Neuronal stem cell (in vitro differentiated cells): ENCODE data around the gene CD276.

Source experiments
- DNase-seq: peaks from one replicate; pipeline ENCODE4 v3.0.0-alpha.2; 2013; ENCODE audit warnings: low spot score
- H2AFZ ChIP-seq: one replicate; pipeline ENCODE4 v1.6.1; 2013; ENCODE audit warnings: mild to moderate bottlenecking, low read length, inconsistent platforms
- H2AK5ac ChIP-seq: 2 replicates; pipeline ENCODE4 v1.6.1; 2013; ENCODE audit warnings: low read depth, mild to moderate bottlenecking, inconsistent platforms, low read length, moderate library complexity, mixed read lengths
- H2BK120ac ChIP-seq: 2 replicates; pipeline ENCODE4 v1.6.1; 2013; ENCODE audit warnings: low read depth, mild to moderate bottlenecking, inconsistent platforms, low read length, moderate library complexity, mixed read lengths
- H2BK12ac ChIP-seq: one replicate; pipeline ENCODE4 v1.6.1; 2013; ENCODE audit warnings: low read length, inconsistent platforms
- H2BK15ac ChIP-seq: 2 replicates; pipeline ENCODE4 v1.6.1; 2013; ENCODE audit warnings: mild to moderate bottlenecking, low read length, inconsistent platforms, mixed read lengths
- H2BK5ac ChIP-seq: one replicate; pipeline ENCODE4 v1.6.1; 2013; ENCODE audit warnings: inconsistent platforms, mild to moderate bottlenecking, low read length, moderate library complexity
- H3K14ac ChIP-seq: one replicate; pipeline ENCODE4 v1.6.1; 2013; ENCODE audit warnings: low read length, inconsistent platforms
- H3K18ac ChIP-seq: 2 replicates; pipeline ENCODE4 v1.6.1; 2013; ENCODE audit warnings: low read length, inconsistent platforms
- H3K23ac ChIP-seq: 2 replicates; pipeline ENCODE4 v1.6.1; 2013; ENCODE audit warnings: low read depth, mild to moderate bottlenecking, mixed read lengths, low read length, inconsistent platforms; ENCODE audit not compliant: poor library complexity
- H3K27ac ChIP-seq: replicated peaks from 3 replicates; pipeline ENCODE4 v1.5.1; 2013; ENCODE audit warnings: low read length, inconsistent platforms
- H3K27me3 ChIP-seq, 3 experiments: 2 replicates each; pipeline ENCODE4 v1.6.1; 2013; ENCODE audit warnings: low read length in 3 of 3, mild to moderate bottlenecking in 2 of 3, inconsistent platforms in 1 of 3, low read depth in 1 of 3, mixed read lengths in 1 of 3, moderate library complexity in 1 of 3; ENCODE audit not compliant: control insufficient read depth in 3 of 3, insufficient read depth in 3 of 3
- H3K36me3 ChIP-seq, 2 donors: replicated peaks in 1 of 2; 2 replicates each; pipeline ENCODE4 v1.6.1; 2013; ENCODE audit warnings: low read length in 2 of 2; ENCODE audit not compliant: control insufficient read depth in 2 of 2, insufficient read depth in 2 of 2
- H3K4ac ChIP-seq: 2 replicates; pipeline ENCODE4 v1.6.1; 2013; ENCODE audit warnings: inconsistent platforms, mild to moderate bottlenecking, low read length, moderate library complexity
- H3K4me1 ChIP-seq, 2 donors: 1 replicate in 1 of 2; 2 replicates in 1 of 2; pipeline ENCODE4 v1.6.1; 2013; ENCODE audit warnings: low read length in 2 of 2, low read depth in 1 of 2; ENCODE audit not compliant: control insufficient read depth in 2 of 2, insufficient read depth in 1 of 2
- H3K4me2 ChIP-seq: one replicate; pipeline ENCODE4 v1.6.1; 2013; ENCODE audit warnings: mild to moderate bottlenecking, low read length, inconsistent platforms; ENCODE audit not compliant: insufficient read depth, poor library complexity, severe bottlenecking
- H3K4me3 ChIP-seq, 2 donors: 2 replicates each; pipeline ENCODE4 v1.5.1; 2013; ENCODE audit warnings: low read length in 2 of 2, mild to moderate bottlenecking in 2 of 2, inconsistent platforms in 1 of 2, moderate library complexity in 1 of 2
- H3K79me1 ChIP-seq: one replicate; pipeline ENCODE4 v1.6.1; 2013; ENCODE audit warnings: low read depth, mild to moderate bottlenecking, inconsistent platforms, low read length, moderate library complexity
- H3K9ac ChIP-seq: one replicate; pipeline ENCODE4 v1.6.1; 2013; ENCODE audit warnings: mild to moderate bottlenecking, low read depth, low read length, inconsistent platforms; ENCODE audit not compliant: poor library complexity
- H3K9me3 ChIP-seq, 2 donors: replicated peaks in 1 of 2; 2 replicates each; pipeline versions ENCODE3 to v1.6.1; 2013; ENCODE audit warnings: low read length in 2 of 2, mild to moderate bottlenecking in 2 of 2, inconsistent platforms in 1 of 2, low read depth in 1 of 2, mixed read lengths in 1 of 2, moderate library complexity in 1 of 2; ENCODE audit not compliant: control insufficient read depth in 2 of 2, insufficient read depth in 1 of 2
- H4K8ac ChIP-seq: one replicate; pipeline ENCODE4 v1.6.1; 2013; ENCODE audit warnings: low read depth, mild to moderate bottlenecking, inconsistent platforms, low read length, moderate library complexity
- H4K91ac ChIP-seq: one replicate; pipeline ENCODE4 v1.6.1; 2013; ENCODE audit warnings: low read length, low read depth, mild to moderate bottlenecking, inconsistent platforms; ENCODE audit not compliant: poor library complexity
- WGBS, 2 donors: extraction: QIAGEN DNeasy Blood & Tissue Kit; methylation state at CpG; one replicate each; pipeline ENCODE4 v1.1.7; 2013; ENCODE audit warnings: missing lambda C conversion rate in 2 of 2, mixed read lengths in 1 of 2; ENCODE audit not compliant: insufficient read length in 2 of 2, insufficient replicate concordance in 1 of 2; ENCODE audit errors: extremely low coverage in 2 of 2; 5-methylcytosine and 5-hydroxymethylcytosine counted together

Gene CD276

DNA sequence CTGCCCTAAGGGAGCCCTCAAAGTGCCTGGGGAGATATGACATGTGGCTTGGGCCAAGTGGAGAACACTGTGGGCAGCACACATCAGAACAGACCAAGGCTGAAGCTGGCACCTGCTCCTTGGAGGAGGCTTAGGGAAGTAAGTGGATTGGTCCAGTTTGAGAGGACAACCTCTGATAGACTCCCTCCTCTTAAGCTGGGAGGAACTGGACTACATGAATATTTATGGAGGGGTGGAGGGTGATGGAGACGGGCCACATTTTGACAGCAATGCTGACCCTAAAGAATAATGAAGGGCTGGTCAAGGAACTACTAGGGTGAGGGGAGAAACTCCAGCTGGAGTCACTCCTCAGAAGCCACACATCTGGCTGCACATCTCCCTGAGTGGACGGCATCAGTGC lies 6.5 kb upstream of the CD276 start:
- no peak overlapping the region for H3K4me2 ChIP-seq
- H2BK12ac ChIP-seq: no peak overlapping the region
- no peak overlapping the region for H4K8ac ChIP-seq
- no peaks in the 10 kb centered on the region for H3K36me3 ChIP-seq
- no peak overlapping the region for H2AK5ac ChIP-seq
- no peak overlapping the region for H3K18ac ChIP-seq
- H3K4me3 ChIP-seq: no peak overlapping the region
- H2BK5ac ChIP-seq: no peak overlapping the region
- no peak overlapping the region for H3K23ac ChIP-seq
- H3K27me3 ChIP-seq: peaks cover 0 to 20% (median 0%) of the 10 kb centered on the region in 3 experiments
- no peak overlapping the region for H2BK120ac ChIP-seq
- no peaks in the 10 kb centered on the region for H3K4me1 ChIP-seq
- H2BK15ac ChIP-seq: no peak overlapping the region
- H3K79me1 ChIP-seq: no peaks in the 10 kb centered on the region
- H3K27ac ChIP-seq: no peak overlapping the region
- DNase-seq: no peak
- no peak overlapping the region for H3K4ac ChIP-seq
- H4K91ac ChIP-seq: no peak overlapping the region
- no CpG with 5 or more reads among the region's 2 CpGs for WGBS, 2 donors
- H3K9ac ChIP-seq: no peak overlapping the region
- no peak overlapping the region for H2AFZ ChIP-seq
- H3K14ac ChIP-seq: no peak overlapping the region
- H3K9me3 ChIP-seq: no peaks in the 10 kb centered on the region

DNA sequence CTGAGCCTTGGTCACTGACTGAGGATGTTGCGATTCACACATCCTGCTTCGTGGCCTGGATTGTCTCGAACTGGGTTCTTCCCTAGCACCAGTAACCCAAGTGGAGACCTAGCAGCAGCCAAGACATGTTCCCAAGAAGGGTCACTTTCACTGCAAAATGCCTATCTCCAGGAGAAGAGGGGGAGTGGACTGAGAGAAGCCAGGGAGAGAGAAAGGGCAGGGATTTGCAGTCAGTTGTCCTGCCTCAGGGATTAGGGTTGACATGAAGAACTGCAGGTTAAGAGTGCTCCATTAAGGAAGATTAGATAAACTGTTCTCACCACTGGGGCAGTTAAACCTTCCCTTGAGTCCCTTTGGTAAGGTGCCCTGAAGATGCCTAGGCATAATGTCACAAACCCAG lies 5.7 kb upstream of the CD276 start:
- Histone ChIP-seq H3K14ac (no peak overlapping the region), H2AK5ac (no peak overlapping the region), H4K91ac (no peak overlapping the region), H3K27me3 (peaks cover 0 to 17% (median 0%) of the 10 kb centered on the region in 3 experiments), H2AFZ (no peak overlapping the region), H2BK12ac (no peak overlapping the region), H3K4me1 (peaks cover 0 to 2% of the 10 kb centered on the region in 2 donors), H3K36me3 (no peaks in the 10 kb centered on the region), H2BK120ac (no peak overlapping the region), H3K18ac (no peak overlapping the region), H3K23ac (no peak overlapping the region), H2BK15ac (no peak overlapping the region), H3K4ac (no peak overlapping the region), H3K27ac (no peak overlapping the region), H2BK5ac (no peak overlapping the region), H3K4me3 (no peak overlapping the region), H4K8ac (no peak overlapping the region), H3K4me2 (no peak overlapping the region), H3K9me3 (no peaks in the 10 kb centered on the region), H3K9ac (no peak overlapping the region), H3K79me1 (no peaks in the 10 kb centered on the region)
- no CpG with 5 or more reads among the region's 3 CpGs for WGBS, 2 donors
- DNase-seq: no peak

DNA sequence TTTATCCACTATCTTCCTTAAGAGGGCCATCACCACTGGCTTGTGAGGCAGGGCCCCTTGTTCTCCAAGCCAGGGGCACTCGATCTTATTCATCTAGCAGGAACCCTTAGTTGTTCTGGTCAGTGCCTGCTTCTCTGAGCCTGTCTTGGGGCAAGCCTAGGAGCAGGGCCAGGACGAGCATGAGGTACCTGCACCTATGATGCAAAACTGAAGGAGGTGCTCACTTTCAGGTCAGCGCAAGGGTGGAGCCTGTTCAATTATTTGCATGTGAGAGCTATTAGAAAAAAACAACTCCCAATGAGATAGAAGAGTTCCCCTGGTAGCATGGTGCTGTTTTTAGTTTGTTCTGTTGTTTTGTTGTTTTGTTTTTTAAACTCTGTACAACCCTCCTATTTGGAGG lies 5.0 kb upstream of the CD276 start:
- no peak overlapping the region for H2AK5ac ChIP-seq
- H3K36me3 ChIP-seq: no peaks in the 10 kb centered on the region
- H3K23ac ChIP-seq: no peak overlapping the region
- H2BK5ac ChIP-seq: no peak overlapping the region
- peak overlapping the region; percentile 13 for H2BK15ac ChIP-seq
- no peak overlapping the region for H3K4me2 ChIP-seq
- H3K9ac ChIP-seq: no peak overlapping the region
- no CpG with 5 or more reads among the region's 3 CpGs for WGBS, 2 donors
- H4K8ac ChIP-seq: no peak overlapping the region
- H3K4ac ChIP-seq: no peak overlapping the region
- peaks cover 0 to 5% of the 10 kb centered on the region in 2 donors for H3K4me1 ChIP-seq
- no peak overlapping the region for H2BK12ac ChIP-seq
- no peak overlapping the region for H3K27ac ChIP-seq
- H3K18ac ChIP-seq: no peak overlapping the region
- peaks cover 0 to 17% (median 0%) of the 10 kb centered on the region in 3 experiments for H3K27me3 ChIP-seq
- H2AFZ ChIP-seq: no peak overlapping the region
- H3K14ac ChIP-seq: no peak overlapping the region
- no peaks in the 10 kb centered on the region for H3K9me3 ChIP-seq
- no peak for DNase-seq
- H4K91ac ChIP-seq: no peak overlapping the region
- no peak overlapping the region for H3K4me3 ChIP-seq
- H3K79me1 ChIP-seq: no peaks in the 10 kb centered on the region
- H2BK120ac ChIP-seq: no peak overlapping the region

DNA sequence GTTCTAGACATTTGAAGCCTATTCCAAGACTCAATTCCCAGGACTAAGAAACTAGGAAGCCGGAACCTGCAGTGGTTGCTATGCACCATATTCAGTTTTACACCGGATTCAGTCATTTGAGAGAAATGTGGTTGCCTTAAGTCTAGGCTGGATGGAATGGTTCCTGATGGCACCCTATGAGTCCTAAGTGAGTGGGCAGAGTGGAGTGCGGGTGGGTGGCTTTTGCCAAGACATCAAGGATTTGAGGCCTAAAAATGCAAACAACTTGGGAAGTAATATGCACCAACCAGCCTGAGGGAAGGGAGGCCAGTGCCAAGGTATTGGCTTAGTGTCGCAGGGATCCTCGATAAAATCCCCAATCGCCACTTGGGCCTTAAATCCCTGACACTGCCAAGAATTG lies 4.2 kb upstream of the CD276 start:
- no peak overlapping the region for H3K4me3 ChIP-seq
- peaks cover 0 to 17% (median 0%) of the 10 kb centered on the region in 3 experiments for H3K27me3 ChIP-seq
- H2AFZ ChIP-seq: no peak overlapping the region
- H2BK15ac ChIP-seq: no peak overlapping the region
- no peak overlapping the region for H3K23ac ChIP-seq
- no peaks in the 10 kb centered on the region for H3K79me1 ChIP-seq
- H4K8ac ChIP-seq: no peak overlapping the region
- DNase-seq: no peak
- WGBS, 2 donors: no CpG with 5 or more reads among the region's 6 CpGs
- no peaks in the 10 kb centered on the region for H3K36me3 ChIP-seq
- H3K27ac ChIP-seq: no peak overlapping the region
- no peak overlapping the region for H2BK120ac ChIP-seq
- H3K9ac ChIP-seq: no peak overlapping the region
- no peak overlapping the region for H3K18ac ChIP-seq
- H2BK12ac ChIP-seq: no peak overlapping the region
- H3K9me3 ChIP-seq: no peaks in the 10 kb centered on the region
- no peak overlapping the region for H2AK5ac ChIP-seq
- no peak overlapping the region for H3K4me2 ChIP-seq
- peaks cover 0 to 5% of the 10 kb centered on the region in 2 donors for H3K4me1 ChIP-seq
- H3K4ac ChIP-seq: no peak overlapping the region
- H3K14ac ChIP-seq: no peak overlapping the region
- H4K91ac ChIP-seq: no peak overlapping the region
- H2BK5ac ChIP-seq: no peak overlapping the region
